Nephron progenitor cell (in vitro differentiated cells): ENCODE data around the gene RIMBP2.

Source experiments
- DNase-seq: peaks from one replicate; pipeline ENCODE4 v3.0.0; 2021
- H3K27ac Mint-ChIP-seq: 2 replicates; pipeline ENCODE4 v1.8.0; 2021; ENCODE audit warnings: mild to moderate bottlenecking, moderate library complexity, mixed read lengths
- H3K27me3 Mint-ChIP-seq: 2 replicates; pipeline ENCODE4 v1.8.0; 2021; ENCODE audit warnings: mild to moderate bottlenecking, low read depth, mixed read lengths; ENCODE audit not compliant: poor library complexity
- H3K36me3 Mint-ChIP-seq: 2 replicates; pipeline ENCODE4 v1.8.0; 2021; ENCODE audit warnings: low read depth, mixed read lengths
- H3K4me1 Mint-ChIP-seq: 2 replicates; pipeline ENCODE4 v1.8.0; 2021; ENCODE audit warnings: mixed read lengths
- H3K4me3 Mint-ChIP-seq: 2 replicates; pipeline ENCODE4 v1.8.0; 2021; ENCODE audit warnings: mild to moderate bottlenecking, moderate library complexity, mixed read lengths
- H3K9me3 Mint-ChIP-seq: 2 replicates; pipeline ENCODE4 v1.8.0; 2021; ENCODE audit warnings: mild to moderate bottlenecking, moderate library complexity, mixed read lengths
- CTCF ChIP-seq: fragments of 200-600 bp; sonication (generic); IDR thresholded peaks from 2 replicates; pipeline ENCODE4 v1.5.0; 2021; ENCODE audit warnings: antibody characterized with exemption

Gene RIMBP2

GRCh38 chr12:130522244-130522834, 193.8 kb downstream of the RIMBP2 start:
- no peak for DNase-seq
- no peak for TF ChIP-seq CTCF
- Mint-ChIP-seq H3K4me1 (no peaks in the 10 kb centered on the region), H3K27ac (no peak overlapping the region), H3K4me3 (no peak overlapping the region), H3K27me3 (peaks cover 35% of the 10 kb centered on the region), H3K36me3 (no peaks in the 10 kb centered on the region), H3K9me3 (no peaks in the 10 kb centered on the region)

GRCh38 chr12:130521375-130522124, 194.5 kb downstream of the RIMBP2 start:
- Mint-ChIP-seq H3K27ac (no peak overlapping the region), H3K9me3 (peaks cover 4% of the 10 kb centered on the region), H3K4me3 (no peak overlapping the region), H3K36me3 (no peaks in the 10 kb centered on the region), H3K4me1 (no peaks in the 10 kb centered on the region), H3K27me3 (peaks cover 35% of the 10 kb centered on the region)
- no peak for TF ChIP-seq CTCF
- DNase-seq, result no peak

DNA sequence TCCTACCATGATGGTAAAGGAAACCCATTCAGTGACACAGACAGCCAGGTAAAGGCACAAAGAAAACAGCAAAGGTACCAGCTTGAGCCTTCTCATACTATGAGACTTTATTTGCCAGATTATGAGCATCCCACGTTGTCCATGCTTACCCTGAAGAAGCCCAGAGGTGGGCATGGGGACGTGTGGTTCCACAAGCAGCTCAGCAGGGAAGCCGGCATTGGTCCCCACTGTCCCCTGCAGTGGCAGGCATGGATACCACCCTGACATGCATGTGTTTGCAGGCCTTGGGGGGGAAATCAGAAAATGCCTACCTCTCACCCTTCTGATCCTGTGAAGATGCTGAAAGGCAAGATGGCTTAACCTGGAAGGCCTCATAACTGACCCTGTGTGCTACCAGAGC, 195.3 kb downstream of the RIMBP2 start:
- Mint-ChIP-seq H3K9me3 (peaks cover 11% of the 10 kb centered on the region), H3K4me3 (no peak overlapping the region), H3K36me3 (no peaks in the 10 kb centered on the region), H3K27ac (no peak overlapping the region), H3K4me1 (no peaks in the 10 kb centered on the region), H3K27me3 (peaks cover 34% of the 10 kb centered on the region)
- TF ChIP-seq CTCF, result no peak
- DNase-seq, result no peak

DNA sequence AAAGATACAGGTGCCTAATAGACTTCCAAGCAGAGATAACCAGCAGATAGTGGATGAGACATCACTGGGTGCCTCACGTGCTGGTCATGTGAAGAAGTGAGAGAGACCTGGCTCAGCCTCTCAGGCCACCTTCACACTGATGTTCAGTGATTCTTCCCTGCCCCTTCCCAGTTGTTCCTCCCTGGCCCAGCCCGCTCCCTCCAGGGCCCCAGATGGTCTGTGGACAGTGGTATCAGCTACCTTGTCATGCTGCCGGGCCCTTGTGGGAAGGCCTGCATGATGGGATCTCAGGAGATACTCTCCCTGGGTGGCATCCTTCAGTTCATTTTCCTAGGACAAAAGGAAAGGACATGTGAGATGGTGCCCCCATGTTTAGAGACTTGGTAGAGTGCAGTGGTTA, 198.5 kb downstream of the RIMBP2 start:
- Mint-ChIP-seq H3K4me1 (peaks cover 9% of the 10 kb centered on the region), H3K36me3 (no peaks in the 10 kb centered on the region), H3K27me3 (peaks cover 19% of the 10 kb centered on the region), H3K4me3 (no peak overlapping the region), H3K9me3 (peaks cover 12% of the 10 kb centered on the region), H3K27ac (no peak overlapping the region)
- no peak for DNase-seq
- no peak for TF ChIP-seq CTCF

DNA sequence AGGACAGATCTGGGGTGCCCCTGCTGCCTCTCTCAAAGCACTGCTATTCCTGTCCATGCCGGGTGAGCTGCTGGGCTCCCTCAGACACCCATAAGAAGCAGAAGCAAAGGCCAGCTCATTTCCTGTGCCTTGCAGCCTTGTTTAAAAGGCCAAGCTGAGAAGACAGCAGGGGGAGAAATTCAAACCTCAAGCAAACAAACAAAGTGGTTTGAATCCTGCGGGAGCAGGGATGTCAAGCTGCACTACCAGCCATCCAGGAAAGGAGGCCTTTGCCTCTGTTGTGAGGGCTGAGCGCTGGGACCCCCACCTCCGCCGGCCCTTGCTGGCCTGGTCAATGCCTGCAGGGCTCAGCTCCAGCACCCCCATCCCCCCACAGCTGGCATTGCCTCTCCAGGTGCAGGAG, 201.9 kb downstream of the RIMBP2 start:
- TF ChIP-seq CTCF, result no peak
- Mint-ChIP-seq H3K27ac (no peak overlapping the region), H3K27me3 (peaks cover 13% of the 10 kb centered on the region), H3K4me3 (no peak overlapping the region), H3K36me3 (no peaks in the 10 kb centered on the region), H3K9me3 (peaks cover 12% of the 10 kb centered on the region), H3K4me1 (peaks cover 9% of the 10 kb centered on the region)
- no peak for DNase-seq

DNA sequence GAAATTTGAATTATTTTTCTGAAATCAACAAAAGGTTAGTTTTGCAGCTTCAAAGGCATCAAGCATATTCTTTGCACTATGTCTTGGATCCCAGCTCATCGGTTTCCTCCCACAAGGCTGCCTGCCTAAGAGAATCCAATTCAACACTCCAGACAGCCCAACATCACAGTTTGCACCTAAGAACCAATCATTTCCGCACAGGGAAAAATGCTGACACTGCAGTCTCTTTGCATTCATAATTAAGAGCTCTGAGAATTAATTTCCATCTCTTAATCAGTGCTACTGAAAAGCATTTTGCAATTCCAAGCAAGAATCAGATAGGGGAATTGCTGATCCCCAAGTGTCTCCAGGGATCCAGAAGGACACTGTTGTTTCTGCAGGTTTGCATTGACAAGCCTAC, 202.5 kb downstream of the RIMBP2 start:
- H3K4me3 Mint-ChIP-seq, result no peak overlapping the region
- no peaks in the 10 kb centered on the region for H3K36me3 Mint-ChIP-seq
- DNase-seq, result no peak
- peaks cover 9% of the 10 kb centered on the region for H3K4me1 Mint-ChIP-seq
- no peak overlapping the region for H3K27ac Mint-ChIP-seq
- peaks cover 12% of the 10 kb centered on the region for H3K27me3 Mint-ChIP-seq
- H3K9me3 Mint-ChIP-seq, result peaks cover 12% of the 10 kb centered on the region
- TF ChIP-seq CTCF, result no peak
